IMR-90 (cell line): ENCODE results near the gene OTULINL. TPM values are rescaled to one million over a fixed set of nuclear protein-coding genes. Genes with fewer than 3 reads are reported as not detected.

Experiments
- ATAC-seq: fragments of 200-7000 bp; cut with Tn5 transposase; 2 replicates; pipeline ENCODE4 v1.9.1; 2020; ENCODE audit warnings: low read depth, mild to moderate bottlenecking, moderate library complexity
- BruUV-seq: library from RNA; stranded (reverse); fragments of 400-500 nt; replicated peaks from 2 replicates; lab custom pipeline; 2021; lab: Mats Ljungman, UMichigan
- CTCF ChIA-PET: fragments of 300-600 bp; formaldehyde crosslinking; extraction: SDS; loops from one replicate; lab custom pipeline; 2021; ENCODE audit warnings: antibody characterized with exemption; lab: Yijun Ruan, JAX
- POLR2A ChIA-PET: fragments of 300-600 bp; sonication (Branson Sonifier 250); formaldehyde crosslinking; loops from one replicate; lab custom pipeline; 2022; ENCODE audit warnings: antibody characterized with exemption; ENCODE audit not compliant: unreplicated experiment; lab: Charles Lee
- DNase-seq: peaks from one replicate; pipeline ENCODE4 v3.0.0; 2013
- H2AFZ ChIP-seq: replicated peaks from 2 replicates; pipeline ENCODE3; 2013; ENCODE audit warnings: low read length, mild to moderate bottlenecking; ENCODE audit not compliant: poor library complexity
- H2AK5ac ChIP-seq: 2 replicates; pipeline ENCODE4 v1.6.1; 2013; ENCODE audit warnings: low read depth, low read length, inconsistent platforms
- H2AK9ac ChIP-seq: replicated peaks from 2 replicates; pipeline ENCODE3; 2013; ENCODE audit warnings: mild to moderate bottlenecking, low read depth, low read length, moderate library complexity; ENCODE audit not compliant: poor library complexity
- H2BK120ac ChIP-seq: 2 replicates; pipeline ENCODE4 v1.6.1; 2013; ENCODE audit warnings: low read depth, low read length, inconsistent platforms
- H2BK15ac ChIP-seq: 3 replicates; pipeline ENCODE4 v1.6.1; 2013; ENCODE audit warnings: low read depth, low read length, inconsistent platforms
- H2BK20ac ChIP-seq: 2 replicates; pipeline ENCODE4 v1.6.1; 2013; ENCODE audit warnings: low read depth, mild to moderate bottlenecking, inconsistent platforms, low read length, moderate library complexity
- H2BK5ac ChIP-seq: 2 replicates; pipeline ENCODE4 v1.6.1; 2013; ENCODE audit warnings: mild to moderate bottlenecking, low read depth, low read length, inconsistent platforms; ENCODE audit not compliant: poor library complexity, severe bottlenecking
- H3K14ac ChIP-seq: replicated peaks from 2 replicates; pipeline ENCODE4 v1.6.1; 2013; ENCODE audit warnings: low read depth, low read length, inconsistent platforms
- H3K18ac ChIP-seq: 2 replicates; pipeline ENCODE4 v1.6.1; 2013; ENCODE audit warnings: low read depth, low read length, control low read depth
- H3K23ac ChIP-seq: 2 replicates; pipeline ENCODE4 v1.6.1; 2013; ENCODE audit warnings: low read depth, low read length, inconsistent platforms
- H3K27ac ChIP-seq: 2 replicates; pipeline ENCODE4 v1.5.1; 2013; ENCODE audit warnings: mild to moderate bottlenecking, control low read depth, low read length; ENCODE audit not compliant: insufficient read depth
- H3K27me3 ChIP-seq: 2 replicates; pipeline ENCODE4 v1.6.1; 2013; ENCODE audit warnings: low read length; ENCODE audit not compliant: control insufficient read depth, insufficient read depth
- H3K36me3 ChIP-seq: 2 replicates; pipeline ENCODE4 v1.6.1; 2013; ENCODE audit warnings: low read length, mixed read lengths; ENCODE audit not compliant: control insufficient read depth, insufficient read depth
- H3K4ac ChIP-seq: 2 replicates; pipeline ENCODE4 v1.6.1; 2013; ENCODE audit warnings: low read depth, low read length, inconsistent platforms
- H3K4me1 ChIP-seq: 2 replicates; pipeline ENCODE4 v1.6.1; 2013; ENCODE audit warnings: low read length, mixed read lengths; ENCODE audit not compliant: control insufficient read depth, insufficient read depth
- H3K4me2 ChIP-seq: 2 replicates; pipeline ENCODE4 v1.6.1; 2013; ENCODE audit warnings: low read depth, mild to moderate bottlenecking, control low read depth, low read length, moderate library complexity
- H3K4me3 ChIP-seq: 2 replicates; pipeline ENCODE4 v1.5.1; 2013; ENCODE audit warnings: low read depth, mild to moderate bottlenecking, control low read depth, low read length, moderate library complexity; ENCODE audit not compliant: insufficient read depth
- H3K56ac ChIP-seq: 2 replicates; pipeline ENCODE4 v1.6.1; 2013; ENCODE audit warnings: low read length, inconsistent platforms; ENCODE audit not compliant: insufficient read depth; ENCODE audit errors: extremely low read depth
- H3K79me1 ChIP-seq, 2 experiments: 2 replicates each; pipeline ENCODE4 v1.6.1; 2013; ENCODE audit warnings: low read length in 2 of 2, inconsistent platforms in 1 of 2, low read depth in 1 of 2
- H3K9ac ChIP-seq: 2 replicates; pipeline ENCODE4 v1.6.1; 2013; ENCODE audit warnings: low read depth, low read length, control low read depth
- H3K9me1 ChIP-seq: 2 replicates; pipeline ENCODE4 v1.6.1; 2013; ENCODE audit warnings: low read length, inconsistent platforms; ENCODE audit not compliant: insufficient read depth
- H3K9me3 ChIP-seq: 2 replicates; pipeline ENCODE4 v1.6.1; 2013; ENCODE audit warnings: low read length; ENCODE audit not compliant: control insufficient read depth, insufficient read depth
- H4K20me1 ChIP-seq: 2 replicates; pipeline ENCODE4 v1.6.1; 2013; ENCODE audit warnings: low read length, inconsistent platforms; ENCODE audit not compliant: insufficient read depth
- H4K5ac ChIP-seq: 2 replicates; pipeline ENCODE4 v1.6.1; 2013; ENCODE audit warnings: mild to moderate bottlenecking, low read depth, low read length, control low read depth
- H4K8ac ChIP-seq, 2 experiments: 2 replicates each; pipeline ENCODE4 v1.6.1; 2013; ENCODE audit warnings: low read depth in 2 of 2, low read length in 2 of 2, control low read depth in 1 of 2, inconsistent platforms in 1 of 2
- H4K91ac ChIP-seq: 2 replicates; pipeline ENCODE4 v1.6.1; 2013; ENCODE audit warnings: low read depth, low read length, inconsistent platforms; ENCODE audit not compliant: insufficient read depth
- BHLHE40 ChIP-seq: fragments of 150-350 bp; IDR thresholded peaks from 2 replicates; pipeline ENCODE4 v1.6.1; 2016; ENCODE audit warnings: mild to moderate bottlenecking, low read depth, low read length
- CEBPB ChIP-seq: IDR thresholded peaks from 2 replicates; pipeline ENCODE4 v1.6.1; 2012; ENCODE audit warnings: low read depth, low read length, improper control_type of control experiment
- CHD1 ChIP-seq: IDR thresholded peaks from 2 replicates; pipeline ENCODE4 v1.6.1; 2012; ENCODE audit warnings: low read depth, low read length, improper control_type of control experiment
- CTCF ChIP-seq: conservative IDR thresholded peaks from 2 replicates; pipeline ENCODE4 v1.5.1; 2012; ENCODE audit warnings: mild to moderate bottlenecking, low read depth, low read length, improper control_type of control experiment
- ELK1 ChIP-seq: fragments of 150-350 bp; IDR thresholded peaks from 2 replicates; pipeline ENCODE4 v1.6.1; 2016; ENCODE audit warnings: low read depth, mild to moderate bottlenecking, low read length, moderate library complexity, borderline replicate concordance
- FOS ChIP-seq: fragments of 150-350 bp; IDR thresholded peaks from 2 replicates; pipeline ENCODE4 v1.6.1; 2016; ENCODE audit warnings: low read depth, low read length
- MAFK ChIP-seq: IDR thresholded peaks from 2 replicates; pipeline ENCODE4 v1.6.1; 2012; ENCODE audit warnings: low read depth, low read length, improper control_type of control experiment
- MAZ ChIP-seq: IDR thresholded peaks from 2 replicates; pipeline ENCODE4 v1.6.1; 2012; ENCODE audit warnings: low read depth, mild to moderate bottlenecking, low read length, improper control_type of control experiment, moderate library complexity, borderline replicate concordance
- MXI1 ChIP-seq: IDR thresholded peaks from 2 replicates; pipeline ENCODE4 v1.6.1; 2012; ENCODE audit warnings: low read depth, mild to moderate bottlenecking, low read length, moderate library complexity, borderline replicate concordance
- NFE2L2 ChIP-seq: fragments of 150-350 bp; IDR thresholded peaks from 2 replicates; pipeline ENCODE4 v1.6.1; 2016; ENCODE audit warnings: low read depth, mild to moderate bottlenecking, low read length
- POLR2A ChIP-seq: IDR thresholded peaks from 2 replicates; pipeline ENCODE4 v1.6.1; 2012; ENCODE audit warnings: mild to moderate bottlenecking, low read depth, low read length
- RAD21 ChIP-seq: IDR thresholded peaks from 2 replicates; pipeline ENCODE4 v1.6.1; 2012; ENCODE audit warnings: low read length, improper control_type of control experiment
- RCOR1 ChIP-seq: IDR thresholded peaks from 2 replicates; pipeline ENCODE4 v1.6.1; 2012; ENCODE audit warnings: mild to moderate bottlenecking, low read length, improper control_type of control experiment; ENCODE audit not compliant: insufficient replicate concordance
- RFX5 ChIP-seq: IDR thresholded peaks from 2 replicates; pipeline ENCODE4 v1.8.0; 2012; ENCODE audit warnings: low read depth, mild to moderate bottlenecking, low read length, moderate library complexity
- SMC3 ChIP-seq: fragments of 150-350 bp; IDR thresholded peaks from 2 replicates; pipeline ENCODE4 v1.6.1; 2016; ENCODE audit warnings: low read depth, mild to moderate bottlenecking, antibody characterized with exemption, low read length, moderate library complexity
- USF2 ChIP-seq: fragments of 150-350 bp; IDR thresholded peaks from 2 replicates; pipeline ENCODE4 v1.6.1; 2017; ENCODE audit warnings: mild to moderate bottlenecking, antibody characterized with exemption, low read length, low read depth
- WGBS, 2 experiments: methylation state at CpG; one replicate each; pipeline versions ENCODE4 v1.1.5 to v1.1.7; 2013; ENCODE audit warnings: missing lambda C conversion rate in 2 of 2; ENCODE audit not compliant: insufficient read length in 1 of 2; ENCODE audit errors: extremely low coverage in 2 of 2; 5-methylcytosine and 5-hydroxymethylcytosine counted together
- dilution Hi-C: fragments of 300-500 bp; cut with HindIII; formaldehyde crosslinking; loops from one replicate; pipeline ENCODE4 v1.14.3; 2018; ENCODE audit warnings: low sequenced_read_pairs; ENCODE audit not compliant: unreplicated experiment
- in situ Hi-C: fragments of 300-500 bp; cut with MboI; formaldehyde crosslinking; loops from 3 replicates; pipeline ENCODE4 v1.14.3; 2019; ENCODE audit warnings: low sequenced_read_pairs, inconsistent platforms, mixed read lengths
- intact Hi-C: fragments of 100-400 bp; cut with micrococcal nuclease; formaldehyde crosslinking; loops from 2 replicates; pipeline ENCODE4 v1.10.0; 2022
- polyA plus RNA-seq, 3 experiments: library from polyadenylated mRNA; depleted of rRNA; stranded (reverse); fragments of >200 nt; gene quantifications; 2 replicates each; pipeline ENCODE4 v1.2.3, GENCODE V29; 2012; ENCODE audit warnings: low replicate concordance in 1 of 3
- total RNA-seq: library from RNA; depleted of rRNA; stranded (reverse); fragments of >200 nt; gene quantifications from 2 replicates; pipeline ENCODE4 v1.2.3, GENCODE V29; 2012

OTULINL gene
- total and polyA plus RNA-seq, 2 of the 4 experiments (the other 2 are of a cell fraction) = 0.09 to 0.18 TPM

GRCh38 chr5:14640765-14641164 lies 59.2 kb downstream of the OTULINL start:
- no peaks in the 10 kb centered on the region for H4K20me1 ChIP-seq
- H3K9me1 ChIP-seq = no peaks in the 10 kb centered on the region
- no peaks in the 10 kb centered on the region for H3K9me3 ChIP-seq
- no peak overlapping the region for H3K4me2 ChIP-seq
- ChIA-PET CTCF (interaction anchor here (0.6 to 2.3 kb wide), 2 partner anchors 8 to 316 kb away, joined by 4 to 10 read pairs; no protein-coding TSS in a partner anchor), POLR2A (no interaction called here)
- BruUV-seq = no TSS peak
- intact Hi-C loops = no loop called here
- H3K18ac ChIP-seq = no peak overlapping the region
- H3K27me3 ChIP-seq = peaks cover 29% of the 10 kb centered on the region
- no peak overlapping the region for H2AK5ac ChIP-seq
- H3K14ac ChIP-seq = no peak overlapping the region
- H2BK20ac ChIP-seq = no peak overlapping the region
- H2BK15ac ChIP-seq = no peak overlapping the region
- H4K8ac ChIP-seq = no peak overlapping the region
- no peaks in the 10 kb centered on the region for H3K79me1 ChIP-seq
- H2AK9ac ChIP-seq = no peak overlapping the region
- H3K56ac ChIP-seq = no peak overlapping the region
- H4K5ac ChIP-seq = no peak overlapping the region
- H3K4me3 ChIP-seq = no peak overlapping the region
- no peak overlapping the region for H2BK5ac ChIP-seq
- no peak overlapping the region for H3K4ac ChIP-seq
- no peak overlapping the region for H4K91ac ChIP-seq
- dilution Hi-C loops = no loop called here
- TF ChIP-seq MAZ (no peak), RCOR1 (no peak), ELK1 (no peak), FOS (no peak), CEBPB (no peak), RAD21 (no peak), MXI1 (no peak), SMC3 (no peak), BHLHE40 (no peak), POLR2A (no peak), RFX5 (no peak), CHD1 (no peak), NFE2L2 (no peak), MAFK (no peak), CTCF (no peak), USF2 (no peak)
- 31% methylated on average over 5 of the region's 10 CpGs; no CpG with 5 or more reads in 1 of the 2 experiments for WGBS, 2 experiments
- no peak overlapping the region for H3K27ac ChIP-seq
- H2AFZ ChIP-seq = no peak overlapping the region
- H3K36me3 ChIP-seq = no peaks in the 10 kb centered on the region
- DNase-seq (no peak), ATAC-seq (no peak)
- in situ Hi-C loops = loop anchor here (10.0 kb wide), 1 partner anchor 236 kb away; no protein-coding TSS in a partner anchor
- no peak overlapping the region for H2BK120ac ChIP-seq
- H3K4me1 ChIP-seq = no peaks in the 10 kb centered on the region
- no peak overlapping the region for H3K23ac ChIP-seq
- H3K9ac ChIP-seq = no peak overlapping the region
